GM18951 (cell line): ENCODE results near the gene GFRA1.

Source experiments
- POLR2A ChIP-seq: IDR thresholded peaks from 4 replicates; pipeline ENCODE4 v1.6.1; 2011; ENCODE audit warnings: mild to moderate bottlenecking; ENCODE audit not compliant: insufficient read length, insufficient read depth; ENCODE audit errors: extremely low read depth
- in situ Hi-C: fragments of 300-500 bp; cut with MboI; formaldehyde crosslinking; loops from one replicate; pipeline ENCODE4 v1.12.0; 2022; ENCODE audit warnings: low sequenced_read_pairs, mixed read lengths, inconsistent platforms; ENCODE audit not compliant: unreplicated experiment

The GFRA1 gene

DNA sequence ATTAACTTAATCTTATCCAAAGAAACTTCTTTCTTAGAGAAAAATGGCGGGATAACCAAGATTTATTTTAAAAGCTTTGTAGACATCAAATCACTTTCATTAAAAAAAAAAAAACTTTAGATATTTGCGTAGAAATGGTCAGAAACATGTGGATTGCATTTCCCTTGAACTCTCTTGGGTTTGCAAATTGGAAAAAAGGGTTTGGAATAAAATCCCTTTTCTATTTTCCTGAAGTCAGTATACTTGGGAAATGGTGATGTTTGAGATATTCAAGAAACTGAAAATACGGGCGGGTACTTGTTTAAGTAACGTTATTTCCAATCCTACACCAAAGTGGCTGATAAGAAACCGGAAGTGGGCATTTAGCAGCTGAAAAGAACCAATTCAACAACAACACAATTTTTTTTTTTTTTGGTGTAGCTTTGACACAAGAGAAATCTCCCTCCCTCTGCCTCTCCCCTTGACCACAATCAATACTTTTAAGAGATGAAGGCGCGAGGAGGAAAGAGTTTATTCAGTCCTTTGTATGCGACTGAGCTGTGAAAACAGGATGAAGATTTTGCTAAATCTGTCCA, 13.7 kb upstream of the GFRA1 start:
- in situ Hi-C loops: no loop called here
- no peak for TF ChIP-seq POLR2A

DNA sequence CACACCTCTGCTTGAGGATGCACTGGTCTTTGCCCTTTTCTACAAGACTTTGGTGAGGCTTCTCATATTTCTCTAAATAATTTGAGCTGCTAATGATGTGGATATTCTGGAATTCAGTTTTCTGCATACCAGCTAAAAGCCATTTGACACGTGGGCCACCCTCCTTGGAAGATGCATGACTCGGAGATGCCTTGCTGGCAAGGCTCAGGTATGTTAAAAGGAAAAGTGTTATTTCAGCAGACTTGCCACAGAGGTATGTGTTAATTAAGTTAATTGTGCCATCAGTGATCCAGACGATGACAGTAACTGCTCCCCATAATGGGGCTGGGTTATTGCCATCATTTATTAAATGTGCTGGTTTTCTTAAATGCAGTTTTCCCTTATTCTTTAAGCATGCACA, 8.8 kb upstream of the GFRA1 start:
- TF ChIP-seq POLR2A: no peak
- in situ Hi-C loops: no loop called here

DNA sequence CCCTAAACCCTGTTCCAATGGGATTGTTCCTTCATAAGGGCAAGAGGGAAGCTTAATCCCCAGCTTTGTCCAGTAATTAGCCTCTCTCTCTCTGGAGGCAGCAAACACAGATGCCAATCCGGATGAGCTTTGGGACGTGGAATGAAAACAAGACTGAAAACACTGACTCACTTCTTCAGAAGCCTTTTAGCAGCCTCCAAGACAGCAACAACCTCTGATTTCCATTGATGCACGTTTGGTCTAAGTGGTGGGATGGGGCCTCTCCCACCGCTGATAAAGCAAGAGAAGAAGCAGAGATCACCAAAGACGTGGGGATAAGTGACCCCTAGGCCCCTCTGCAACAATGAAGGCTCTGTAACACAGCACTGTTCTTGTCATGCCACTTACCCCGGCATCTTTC, 5.8 kb upstream of the GFRA1 start:
- in situ Hi-C loops: no loop called here
- TF ChIP-seq POLR2A: no peak

- TF ChIP-seq POLR2A: no peak
- in situ Hi-C loops: no loop called here
These were observed 4.0 kb upstream of the GFRA1 start for GRCh38 chr10:116276981-116277380.

GRCh38 chr10:116274064-116274904, 1.3 kb upstream of the GFRA1 start:
- TF ChIP-seq POLR2A: no peak
- in situ Hi-C loops: no loop called here

DNA sequence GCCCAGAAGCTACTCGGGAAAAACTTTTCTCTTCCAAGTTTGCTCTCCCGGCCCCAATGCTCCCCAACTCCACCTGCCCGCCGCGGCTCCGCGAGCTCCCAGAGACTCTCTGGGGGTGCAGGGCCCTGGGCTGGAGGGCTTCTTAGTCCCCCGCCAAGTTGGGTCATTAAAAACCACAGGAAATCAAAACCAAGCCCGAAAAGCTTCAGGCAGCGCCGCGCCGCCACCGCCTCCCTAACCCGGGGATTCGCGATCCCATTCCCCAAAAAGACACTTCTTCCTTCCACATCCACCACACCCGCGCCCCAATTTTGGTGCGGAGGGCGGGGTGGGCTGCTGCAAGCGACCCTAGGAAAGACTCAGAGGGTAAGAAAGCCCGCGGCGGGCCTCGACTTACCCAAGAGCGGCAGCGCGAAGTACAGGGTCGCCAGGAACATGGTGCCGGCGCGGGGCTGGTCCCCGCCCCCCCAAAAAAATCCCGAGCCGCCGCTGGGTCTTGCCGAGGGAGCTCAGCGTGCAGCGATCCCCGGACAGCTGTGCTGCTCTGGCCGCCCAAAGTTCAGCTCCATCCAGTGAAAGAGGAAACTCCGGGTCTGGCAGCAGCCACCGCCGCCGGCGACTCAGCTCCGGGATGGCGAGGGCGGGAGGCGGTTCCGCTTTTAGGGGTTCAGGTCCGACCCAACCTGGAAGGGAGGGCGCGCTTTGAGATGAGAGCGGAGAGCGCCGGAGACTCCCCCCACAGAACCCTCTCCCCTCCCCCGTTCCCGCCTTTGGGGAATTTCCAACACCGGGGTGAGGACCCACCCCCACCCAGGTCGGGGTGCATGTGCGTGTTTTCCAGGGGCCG, 1.2 kb downstream of the GFRA1 start:
- no peak for TF ChIP-seq POLR2A
- in situ Hi-C loops: no loop called here

DNA sequence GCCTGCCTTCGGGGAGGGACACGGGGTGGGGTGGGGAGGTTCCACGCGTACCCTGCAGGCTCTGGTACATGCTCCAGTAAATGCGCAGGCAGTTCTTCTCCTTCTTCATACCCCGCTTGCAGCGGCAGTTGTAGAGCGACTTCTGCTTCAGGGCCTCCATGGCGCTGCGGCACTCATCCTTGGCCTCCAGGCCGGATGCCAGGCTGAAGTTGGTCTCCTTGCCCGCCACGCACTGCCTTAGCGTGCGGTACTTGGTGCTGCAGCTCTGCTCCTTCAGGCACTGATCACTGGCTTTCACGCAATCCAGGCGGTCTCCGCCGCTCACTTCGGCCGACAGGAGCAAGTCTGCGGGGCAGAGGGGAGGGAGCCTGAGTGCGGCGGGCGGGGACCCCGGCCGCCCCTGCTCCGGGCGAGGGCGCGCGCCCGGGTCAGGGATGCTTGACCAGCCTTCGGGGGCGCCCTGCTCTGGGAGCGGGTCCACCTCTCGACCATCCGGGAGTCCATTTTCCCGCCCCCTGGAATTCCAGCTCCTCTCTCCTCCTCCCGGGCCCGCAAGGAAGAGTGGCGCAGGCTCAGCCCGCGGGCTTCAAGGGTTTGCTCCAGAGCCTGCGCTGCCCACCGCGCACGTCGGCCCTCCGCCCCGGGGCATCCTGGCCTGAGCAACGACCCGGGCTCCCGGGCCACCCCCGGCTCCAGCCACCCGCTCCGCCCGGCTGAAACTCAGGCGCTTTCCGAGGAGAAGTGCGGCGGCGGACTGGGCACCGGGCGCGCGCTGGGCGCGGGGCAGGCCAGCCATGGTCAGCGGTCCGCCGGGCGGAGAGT, 2.0 kb downstream of the GFRA1 start:
- in situ Hi-C loops: no loop called here

GRCh38 chr10:116270126-116270770, 2.8 kb downstream of the GFRA1 start:
- no peak for TF ChIP-seq POLR2A
- in situ Hi-C loops: no loop called here

More for the DNA sequence above, 2.0 kb downstream of the GFRA1 start:
- TF ChIP-seq POLR2A: no peak

DNA sequence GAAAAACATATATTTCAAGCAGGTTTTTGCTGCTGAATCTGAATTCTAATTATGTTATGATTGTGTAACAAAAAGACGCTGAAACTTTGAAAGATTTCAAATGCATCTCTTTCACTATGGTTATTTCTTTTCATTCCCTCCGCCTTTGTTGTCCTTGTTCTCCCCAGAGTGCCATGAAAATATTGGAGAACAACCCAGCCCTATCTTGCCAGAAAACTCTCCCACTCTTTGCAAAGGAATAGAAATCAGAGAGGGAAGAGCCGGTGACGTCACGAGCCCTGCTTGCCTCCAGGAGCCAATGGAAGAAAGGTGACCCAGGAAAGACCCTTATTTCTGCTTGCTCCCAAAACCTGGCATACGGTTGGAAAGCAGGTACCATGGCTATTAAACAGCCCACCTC, 3.4 kb downstream of the GFRA1 start:
- in situ Hi-C loops: no loop called here
- no peak for TF ChIP-seq POLR2A

DNA sequence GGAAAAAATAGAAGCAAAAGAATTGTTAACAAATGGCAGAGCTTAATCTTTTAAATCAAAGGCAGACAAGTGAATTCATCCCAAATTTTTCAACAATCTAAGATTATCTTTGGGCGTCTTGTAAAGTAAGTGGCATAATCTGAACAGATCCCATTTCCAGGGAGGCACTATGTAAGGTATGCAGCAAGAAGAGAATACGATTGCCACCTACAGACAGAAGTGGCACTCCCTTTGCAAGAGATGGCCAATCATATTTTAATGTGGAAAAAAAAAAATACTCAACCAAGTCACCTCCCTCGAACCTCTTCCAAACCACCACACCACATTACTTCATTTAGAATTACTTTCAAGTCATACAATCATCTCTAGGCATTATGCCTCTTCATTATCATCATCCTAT, 4.0 kb downstream of the GFRA1 start:
- in situ Hi-C loops: no loop called here
- TF ChIP-seq POLR2A: no peak

DNA sequence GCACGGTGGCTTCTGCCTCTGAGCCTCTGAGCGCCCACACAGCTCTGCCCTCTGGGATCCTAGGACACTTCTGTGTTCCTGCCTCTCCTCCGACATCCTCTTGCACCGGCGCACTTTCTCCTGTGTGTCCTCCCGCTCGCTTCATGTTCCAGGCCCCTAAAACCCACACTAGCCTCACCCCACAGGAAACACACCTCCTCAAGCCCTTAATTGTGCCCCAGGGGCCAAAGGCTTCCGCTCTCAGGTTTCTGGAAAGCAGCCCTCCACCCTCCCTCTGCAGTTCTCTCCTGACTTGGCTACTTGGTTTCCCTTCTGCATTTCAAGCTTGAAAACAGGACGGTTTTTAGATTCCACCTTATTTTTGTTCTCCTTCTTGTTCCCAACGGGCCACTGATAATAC, 7.3 kb downstream of the GFRA1 start:
- in situ Hi-C loops: no loop called here
- no peak for TF ChIP-seq POLR2A
